Right lobe of liver (tissue), 6 donors: ENCODE data around the gene FOXP1. TPM values are rescaled to one million over a fixed set of nuclear protein-coding genes. Genes with fewer than 3 reads are reported as not detected.

Experiments
- ATAC-seq, 4 donors: fragments of 200-7000 bp; cut with Tn5 transposase; one replicate each; pipeline ENCODE4 v1.9.1; 2020; ENCODE audit warnings: mild to moderate bottlenecking in 4 of 4, moderate library complexity in 4 of 4
- DNase-seq, 3 donors: peaks; one replicate each; pipeline ENCODE4 v3.0.0-alpha.2; 2020
- H3K27ac ChIP-seq, 3 donors: fragments of 200-600 bp; one replicate each; pipeline ENCODE4 v1.8.0; 2022
- H3K27me3 ChIP-seq, 2 donors: fragments of 200-600 bp; one replicate each; pipeline ENCODE4 v1.8.0; 2022
- H3K36me3 ChIP-seq, 4 donors: fragments of 200-600 bp; sonication (generic) in 1 of 4; one replicate each; pipeline versions ENCODE4 v1.5.1 to v1.8.0; 2017 to 2022; ENCODE audit warnings: control low read depth in 1 of 4
- H3K4me1 ChIP-seq, 4 donors: fragments of 200-600 bp; sonication (generic) in 1 of 4; one replicate each; pipeline versions ENCODE4 v1.5.1 to v1.8.0; 2017 to 2022; ENCODE audit warnings: control low read depth in 1 of 4
- H3K4me3 ChIP-seq, 3 donors: fragments of 200-600 bp; one replicate each; pipeline ENCODE4 v1.8.0; 2022
- H3K9me3 ChIP-seq, 4 donors: fragments of 200-600 bp; sonication (generic) in 1 of 4; one replicate each; pipeline versions ENCODE4 v1.5.1 to v1.8.0; 2017 to 2022; ENCODE audit warnings: control low read depth in 1 of 4
- CTCF ChIP-seq, 4 donors: fragments of 200-600 bp in 3 of 4; fragments of 450-650 bp in 1 of 4; IDR thresholded peaks; one replicate each; pipeline versions ENCODE4 v1.5.1 to v1.8.0; 2016 to 2022; ENCODE audit warnings: antibody characterized with exemption in 4 of 4, mild to moderate bottlenecking in 2 of 4
- POLR2A ChIP-seq: fragments of 450-650 bp; IDR thresholded peaks from one replicate; pipeline ENCODE4 v1.6.1; 2017; ENCODE audit warnings: antibody characterized with exemption, mild to moderate bottlenecking
- WGBS: methylation state at CpG from one replicate; pipeline ENCODE4 v1.1.6; 2018; ENCODE audit warnings: low coverage, low lambda C conversion rate; ENCODE audit not compliant: insufficient coverage; ENCODE audit errors: missing lambda C conversion rate; 5-methylcytosine and 5-hydroxymethylcytosine counted together
- intact Hi-C, 2 donors: fragments of 100-400 bp; cut with DNase I; formaldehyde crosslinking; loops; one replicate each; pipeline versions ENCODE4 v1.11.2 to v1.14.1; 2022
- total RNA-seq, 6 experiments: library from RNA; depleted of rRNA in 2 of 6; stranded (reverse); fragments of >200 nt in 2 of 6; fragmentation: NEBNext Ultra II Directional in 3 of 6; extraction: Animal tissue kit (Norgen Biotek cat#: 25700) in 3 of 6; gene quantifications; one replicate each; pipeline versions ENCODE4 v1.1.0 to v1.2.4, GENCODE V29; 2016 to 2023
- donor health status: DM: no; HTN: yes; CAD: no.
- donor health status: DM: no; HTN: no; CAD: no.
- donor health status: DM: no; HTN: no; CAD: no.
- donor health status: DM: no; HTN: yes; CAD: no.
- donor health status: DM: no; HTN: yes; CAD: no.

FOXP1 gene
- total RNA-seq, 6 experiments from 2014 or later: 26.7 to 47.7 (median 35.2) TPM

- no peaks in the 10 kb centered on the region for H3K9me3 ChIP-seq
- TF ChIP-seq CTCF (IDR thresholded peaks at IDR 0.05): no peak
- TF ChIP-seq POLR2A: no peak
- no peak overlapping the region for H3K27ac ChIP-seq
- peaks cover 0 to 8% (median 2%) of the 10 kb centered on the region in 4 donors for H3K4me1 ChIP-seq
- no peaks in the 10 kb centered on the region for H3K27me3 ChIP-seq
- ATAC-seq: peak in 2 of 4 donors; percentile 41 to 54
- 37% methylated on average over 3 of the region's 3 CpGs for WGBS
- intact Hi-C loops: no loop called here
- no peaks in the 10 kb centered on the region for H3K36me3 ChIP-seq
- no peak overlapping the region for H3K4me3 ChIP-seq
- no peak for DNase-seq
Measured at GRCh38 chr3:71453319-71453718, 130.2 kb downstream of the FOXP1 start.

- DNase-seq: no peak
- H3K27me3 ChIP-seq: no peaks in the 10 kb centered on the region
- H3K4me1 ChIP-seq: peaks cover 0 to 8% (median 2%) of the 10 kb centered on the region in 4 donors
- TF ChIP-seq POLR2A (no peak), CTCF (IDR thresholded peaks at IDR 0.05) (no peak)
- ATAC-seq: no peak
- H3K36me3 ChIP-seq: no peaks in the 10 kb centered on the region
- H3K9me3 ChIP-seq: no peaks in the 10 kb centered on the region
- 86% methylated on average over 5 of the region's 5 CpGs for WGBS
- H3K4me3 ChIP-seq: no peak overlapping the region
- intact Hi-C loops: no loop called here
- H3K27ac ChIP-seq: no peak overlapping the region
Measured at GRCh38 chr3:71451812-71452211, 131.7 kb downstream of the FOXP1 start.

GRCh38 chr3:71451060-71451459, 132.5 kb downstream of the FOXP1 start:
- WGBS: 78% methylated on average over 4 of the region's 4 CpGs
- Histone ChIP-seq H3K27ac (no peak overlapping the region), H3K4me1 (peaks cover 0 to 8% (median 2%) of the 10 kb centered on the region in 4 donors), H3K36me3 (no peaks in the 10 kb centered on the region), H3K9me3 (no peaks in the 10 kb centered on the region), H3K4me3 (no peak overlapping the region), H3K27me3 (no peaks in the 10 kb centered on the region)
- intact Hi-C loops: no loop called here
- no peak for TF ChIP-seq POLR2A
- no peak for TF ChIP-seq CTCF (IDR thresholded peaks at IDR 0.05)
- DNase-seq: no peak
- no peak for ATAC-seq

- no peaks in the 10 kb centered on the region for H3K27me3 ChIP-seq
- H3K4me3 ChIP-seq: no peak overlapping the region
- TF ChIP-seq CTCF (IDR thresholded peaks at IDR 0.05) (no peak), POLR2A (no peak)
- no peak overlapping the region for H3K27ac ChIP-seq
- H3K4me1 ChIP-seq: peaks cover 0 to 8% (median 2%) of the 10 kb centered on the region in 4 donors
- intact Hi-C loops: no loop called here
- WGBS: 47% methylated on average over 4 of the region's 6 CpGs
- no peaks in the 10 kb centered on the region for H3K9me3 ChIP-seq
- DNase-seq (no peak), ATAC-seq (peak; percentile 35 to 68 (median 46))
- no peaks in the 10 kb centered on the region for H3K36me3 ChIP-seq
Measured at GRCh38 chr3:71450162-71450561, 133.4 kb downstream of the FOXP1 start.

GRCh38 chr3:71447803-71448202, 135.7 kb downstream of the FOXP1 start:
- no peak for DNase-seq

More at GRCh38 chr3:71447803-71448202, 135.7 kb downstream of the FOXP1 start:
- peaks cover 0 to 4% (median 0%) of the 10 kb centered on the region in 4 donors for H3K4me1 ChIP-seq
- H3K9me3 ChIP-seq: no peaks in the 10 kb centered on the region
- 80% methylated on average over 5 of the region's 5 CpGs for WGBS
- no peak overlapping the region for H3K27ac ChIP-seq
- no peaks in the 10 kb centered on the region for H3K27me3 ChIP-seq
- intact Hi-C loops: no loop called here
- no peak for ATAC-seq
- no peak for TF ChIP-seq CTCF (IDR thresholded peaks at IDR 0.05)
- TF ChIP-seq POLR2A: no peak
- H3K36me3 ChIP-seq: no peaks in the 10 kb centered on the region
- no peak overlapping the region for H3K4me3 ChIP-seq
